Stimulated activated CD4-positive, alpha-beta T cell treated with anti-CD3 and anti-CD28 coated beads, Interleukin-2, amount 100 ng/mL, for 4 hours (primary cell): Measurements from ENCODE around the gene HS6ST3.

ENCODE experiments used
- DNase-seq: peaks from one replicate; pipeline ENCODE4 v3.0.0-alpha.2; 2020; ENCODE audit warnings: low read depth

Gene HS6ST3

GRCh38 chr13:96794669-96795068 is 704.8 kb downstream of the HS6ST3 start:
- DNase-seq = no peak

- DNase-seq = no peak
These were observed 705.8 kb downstream of the HS6ST3 start for GRCh38 chr13:96795670-96796069.

- DNase-seq = no peak
These were observed 706.3 kb downstream of the HS6ST3 start for GRCh38 chr13:96796091-96796633.

- no peak for DNase-seq
These were observed 707.2 kb downstream of the HS6ST3 start for GRCh38 chr13:96797136-96797535.

GRCh38 chr13:96803456-96804100 is 713.7 kb downstream of the HS6ST3 start:
- no peak for DNase-seq

GRCh38 chr13:96804174-96804573 is 714.3 kb downstream of the HS6ST3 start:
- no peak for DNase-seq

GRCh38 chr13:96806746-96807145 is 716.8 kb downstream of the HS6ST3 start:
- DNase-seq = no peak

- DNase-seq = no peak
These were observed 719.6 kb downstream of the HS6ST3 start for GRCh38 chr13:96809366-96810096.

GRCh38 chr13:96810104-96810503 is 720.2 kb downstream of the HS6ST3 start:
- DNase-seq = no peak

- no peak for DNase-seq
These were observed 721.1 kb downstream of the HS6ST3 start for GRCh38 chr13:96811049-96811448.

GRCh38 chr13:96816261-96816660 is 726.4 kb downstream of the HS6ST3 start:
- no peak for DNase-seq

GRCh38 chr13:96816874-96817273 is 727.0 kb downstream of the HS6ST3 start:
- no peak for DNase-seq

GRCh38 chr13:96817336-96817941 is 727.5 kb downstream of the HS6ST3 start:
- DNase-seq = no peak

- DNase-seq = no peak
These were observed 729.5 kb downstream of the HS6ST3 start for GRCh38 chr13:96819375-96819774.

- DNase-seq = no peak
These were observed 731.5 kb downstream of the HS6ST3 start for GRCh38 chr13:96821381-96821780.

- no peak for DNase-seq
These were observed 732.1 kb downstream of the HS6ST3 start for GRCh38 chr13:96821971-96822370.

- DNase-seq = no peak
These were observed 733.0 kb downstream of the HS6ST3 start for GRCh38 chr13:96822895-96823294.

- no peak for DNase-seq
These were observed 734.2 kb downstream of the HS6ST3 start for GRCh38 chr13:96824140-96824539.

- DNase-seq = no peak
These were observed 735.7 kb downstream of the HS6ST3 start for GRCh38 chr13:96825653-96826052.

- no peak for DNase-seq
These were observed 744.7 kb downstream of the HS6ST3 start for GRCh38 chr13:96834626-96835025.

- no peak for DNase-seq
These were observed 745.6 kb downstream of the HS6ST3 start for GRCh38 chr13:96835546-96835945.

- no peak for DNase-seq
These were observed 746.8 kb downstream of the HS6ST3 start for GRCh38 chr13:96836733-96837132.

GRCh38 chr13:96837809-96838208 is 747.9 kb downstream of the HS6ST3 start:
- DNase-seq = no peak
